ENCODE data around the gene NFKBIA.

- no peak for TF ChIP-seq CTCF (conservative IDR thresholded peaks at IDR 0.05)
- no peak for TF ChIP-seq ZFX (IDR thresholded peaks at IDR 0.05)
These were observed 2.9 kb downstream of the NFKBIA start for GRCh38 chr14:35401422-35402265.

Data from C4-2B (cell line).